Tibial nerve (tissue), 4 donors: Measurements from ENCODE around the gene C1orf226. TPM values are rescaled to one million over a fixed set of nuclear protein-coding genes. Genes with fewer than 3 reads are reported as not detected.

Source experiments
- DNase-seq, 2 donors: peaks; one replicate each; pipeline ENCODE4 v3.0.0-alpha.2; 2019; ENCODE audit warnings: low spot score in 2 of 2
- H3K27ac ChIP-seq, 4 donors: fragments of 200-600 bp; sonication (generic) in 3 of 4; one replicate each; pipeline ENCODE4 v1.5.1; 2017 to 2019; ENCODE audit warnings: mild to moderate bottlenecking in 1 of 4
- H3K27me3 ChIP-seq, 2 donors: fragments of 200-600 bp; sonication (generic) in 1 of 2; one replicate each; pipeline versions ENCODE4 v1.5.1 to v1.6.0; 2017 to 2019
- H3K36me3 ChIP-seq, 3 donors: fragments of 200-600 bp; sonication (generic); one replicate each; pipeline ENCODE4 v1.5.1; 2018 to 2019
- H3K4me1 ChIP-seq, 4 donors: fragments of 200-600 bp; sonication (generic) in 3 of 4; one replicate each; pipeline ENCODE4 v1.5.1; 2017 to 2019
- H3K4me3 ChIP-seq, 4 donors: fragments of 200-600 bp; sonication (generic) in 3 of 4; one replicate each; pipeline ENCODE4 v1.5.1; 2017 to 2019; ENCODE audit warnings: mild to moderate bottlenecking in 1 of 4, moderate library complexity in 1 of 4
- H3K9me3 ChIP-seq, 4 donors: fragments of 200-600 bp; sonication (generic) in 3 of 4; one replicate each; pipeline ENCODE4 v1.5.1; 2017 to 2019
- CTCF ChIP-seq, 5 experiments: fragments of 200-600 bp in 3 of 5; fragments of 450-650 bp in 2 of 5; sonication (generic) in 3 of 5; IDR thresholded peaks; one replicate each; pipeline ENCODE4 v1.5.1; 2016 to 2019; ENCODE audit warnings: antibody characterized with exemption in 5 of 5, mild to moderate bottlenecking in 3 of 5, moderate library complexity in 2 of 5
- EP300 ChIP-seq, 2 donors: sonication (generic); formaldehyde crosslinking; IDR thresholded peaks; one replicate each; pipeline ENCODE4 v1.6.1; 2017; ENCODE audit warnings: antibody characterized with exemption in 2 of 2, mild to moderate bottlenecking in 1 of 2
- POLR2A ChIP-seq, 2 donors: fragments of 450-650 bp; IDR thresholded peaks; one replicate each; pipeline ENCODE4 v1.6.1; 2017; ENCODE audit warnings: antibody characterized with exemption in 2 of 2, mild to moderate bottlenecking in 2 of 2, moderate library complexity in 2 of 2
- WGBS, 2 donors: methylation state at CpG; one replicate each; pipeline ENCODE4 v1.1.5; 2018; 5-methylcytosine and 5-hydroxymethylcytosine counted together
- total RNA-seq, 4 donors: library from RNA; depleted of rRNA; stranded (reverse); fragments of >200 nt; gene quantifications; one replicate each; pipeline ENCODE4 v1.1.0, GENCODE V29; 2016

The C1orf226 gene
- total RNA-seq, 4 donors from 2014 or later = 2.9 to 8.0 (median 4.7) TPM

- Histone ChIP-seq H3K36me3 (peaks cover 0 to 7% (median 0%) of the 10 kb centered on the region in 3 donors), H3K9me3 (no peaks in the 10 kb centered on the region), H3K27me3 (no peaks in the 10 kb centered on the region), H3K4me3 (no peak within 1 kb of the TSS), H3K27ac (no peak within 1 kb of the TSS), H3K4me1 (peaks cover 0 to 7% (median 0%) of the 10 kb centered on the region in 4 donors)
- WGBS, 2 donors = 93 to 95% methylated on average over 5 of the region's 5 CpGs
- TF ChIP-seq CTCF (IDR thresholded peaks at IDR 0.05) = no peak
- no peak for TF ChIP-seq EP300 (IDR thresholded peaks at IDR 0.05)
- TF ChIP-seq POLR2A (IDR thresholded peaks at IDR 0.05) = no peak
- no peak for DNase-seq
These were observed 4.8 kb upstream of the C1orf226 start, which contains the start of gene SPATA46 for GRCh38 chr1:162376691-162377090. Gene SPATA46, minus strand, starts transcription at chr1:162376854. Its CDS starts 64 bp downstream, at chr1:162376790.

GRCh38 chr1:162380061-162380846 is 1.3 kb upstream of the C1orf226 start:
- no peak overlapping the region for H3K4me3 ChIP-seq
- 92 to 93% methylated on average over 6 of the region's 6 CpGs for WGBS, 2 donors
- TF ChIP-seq CTCF (IDR thresholded peaks at IDR 0.05) = no peak
- no peak for TF ChIP-seq EP300 (IDR thresholded peaks at IDR 0.05)
- TF ChIP-seq POLR2A (IDR thresholded peaks at IDR 0.05) = no peak
- DNase-seq = no peak
- peaks cover 0 to 25% (median 0%) of the 10 kb centered on the region in 3 donors for H3K36me3 ChIP-seq
- no peaks in the 10 kb centered on the region for H3K9me3 ChIP-seq
- no peaks in the 10 kb centered on the region for H3K27me3 ChIP-seq
- no peaks in the 10 kb centered on the region for H3K4me1 ChIP-seq
- no peak overlapping the region for H3K27ac ChIP-seq

- Histone ChIP-seq H3K9me3 (no peaks in the 10 kb centered on the region), H3K27ac (peak overlapping the region in 1 of 4 donors; percentile 70), H3K4me3 (no peak overlapping the region), H3K4me1 (peaks cover 0 to under 1% (median 0%) of the 10 kb centered on the region in 4 donors), H3K27me3 (no peaks in the 10 kb centered on the region), H3K36me3 (peaks cover 0 to 27% (median 0%) of the 10 kb centered on the region in 3 donors)
- TF ChIP-seq CTCF (IDR thresholded peaks at IDR 0.05) = no peak
- TF ChIP-seq POLR2A (IDR thresholded peaks at IDR 0.05) = no peak
- no peak for TF ChIP-seq EP300 (IDR thresholded peaks at IDR 0.05)
- DNase-seq = no peak
- WGBS, 2 donors = 89 to 93% methylated on average over 13 of the region's 13 CpGs
These were observed 618 bp downstream of the C1orf226 start for GRCh38 chr1:162381941-162382750.

GRCh38 chr1:162383091-162383490 is 1.6 kb downstream of the C1orf226 start:
- Histone ChIP-seq H3K27me3 (no peaks in the 10 kb centered on the region), H3K4me3 (no peak overlapping the region), H3K4me1 (peaks cover 0 to 10% (median 0%) of the 10 kb centered on the region in 4 donors), H3K36me3 (peaks cover 0 to 27% (median 0%) of the 10 kb centered on the region in 3 donors), H3K27ac (no peak overlapping the region), H3K9me3 (no peaks in the 10 kb centered on the region)
- no peak for TF ChIP-seq EP300 (IDR thresholded peaks at IDR 0.05)
- no peak for TF ChIP-seq CTCF (IDR thresholded peaks at IDR 0.05)
- TF ChIP-seq POLR2A (IDR thresholded peaks at IDR 0.05) = no peak
- DNase-seq = no peak
- WGBS, 2 donors = 92 to 100% methylated on average over 6 of the region's 6 CpGs
